HG02852 (cell line): ENCODE results near the gene PFKFB2.

Source experiments
- ATAC-seq: cut with Tn5 transposase; IDR thresholded peaks from one replicate; pipeline ENCODE4 v1.9.1; 2021; ENCODE audit warnings: mild to moderate bottlenecking, moderate library complexity; ENCODE audit not compliant: unreplicated experiment

Gene PFKFB2

DNA sequence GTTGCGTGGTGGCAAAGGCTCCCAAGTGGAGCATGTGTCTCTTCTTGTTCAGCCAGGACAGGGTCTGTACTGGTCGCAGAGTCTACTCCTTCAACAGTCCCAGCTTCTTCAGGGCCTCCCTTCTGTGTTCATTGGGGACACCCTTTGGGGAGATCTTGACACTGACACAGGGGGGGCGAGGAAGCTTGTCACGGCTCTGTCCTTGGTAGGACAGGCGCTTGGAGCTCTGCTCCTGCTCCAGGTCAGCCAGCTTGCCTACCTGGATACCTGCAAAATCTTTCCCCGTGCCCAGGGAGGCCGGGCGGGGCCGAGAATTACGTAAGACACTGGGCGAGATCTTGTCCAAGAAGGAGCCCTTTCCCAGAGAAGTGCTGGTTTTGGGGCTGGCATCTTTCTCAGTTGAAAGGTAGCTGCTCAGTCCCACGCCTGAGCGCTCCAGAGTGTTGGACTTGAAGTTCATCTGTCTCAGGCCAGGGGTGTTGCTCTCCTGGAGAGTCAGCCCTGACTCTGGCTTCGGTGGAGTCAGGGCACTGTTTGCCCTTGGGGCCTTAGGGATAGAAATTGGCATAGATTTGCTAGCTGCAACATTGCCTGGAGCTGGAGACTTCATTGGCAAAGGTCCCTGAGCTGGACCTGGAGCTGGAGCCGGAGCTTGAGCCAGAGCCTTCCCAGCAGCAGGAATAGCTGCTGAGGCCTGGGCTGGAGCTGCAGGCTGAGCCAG, 31.0 kb upstream of the PFKFB2 start:
- no peak for ATAC-seq

DNA sequence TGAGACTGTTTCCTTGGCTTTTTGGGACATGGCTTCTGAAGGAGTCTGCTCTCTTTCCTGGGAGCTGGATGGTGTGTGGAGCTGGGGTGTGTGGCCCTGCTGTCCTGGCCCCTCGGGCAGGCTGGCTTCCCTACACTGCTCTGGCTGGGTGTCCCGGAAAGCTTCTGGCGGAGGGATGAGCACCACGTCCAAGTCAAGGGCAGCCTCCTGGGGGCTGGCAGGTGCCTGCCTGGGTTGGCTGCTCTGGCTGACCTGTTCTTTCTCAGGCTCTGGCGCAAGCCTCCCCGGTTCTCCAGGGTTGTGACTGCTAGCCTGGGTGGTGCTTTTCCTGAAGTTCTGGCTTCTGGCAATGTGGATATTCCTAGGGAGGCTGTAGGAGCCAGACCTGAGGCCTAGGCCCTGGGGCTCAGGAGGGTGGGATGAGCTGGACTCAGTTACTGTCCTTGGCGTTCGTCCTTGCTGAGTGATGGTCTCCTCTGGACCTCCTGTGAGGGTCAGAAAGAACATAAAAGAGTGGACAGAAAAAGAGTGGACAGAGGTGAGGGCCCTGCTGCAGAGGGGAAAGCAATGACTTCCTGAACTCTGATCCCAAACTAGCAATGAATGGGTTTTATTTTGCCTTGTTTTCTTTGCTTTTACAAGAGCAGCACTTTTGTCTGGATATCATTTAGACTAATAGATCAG, 29.9 kb upstream of the PFKFB2 start:
- no peak for ATAC-seq

- ATAC-seq: no peak
These were observed 28.6 kb upstream of the PFKFB2 start for GRCh38 chr1:207024202-207025145.

GRCh38 chr1:207025146-207025880, 27.8 kb upstream of the PFKFB2 start:
- no peak for ATAC-seq

- no peak for ATAC-seq
These were observed 27.0 kb upstream of the PFKFB2 start for GRCh38 chr1:207026104-207026534.

DNA sequence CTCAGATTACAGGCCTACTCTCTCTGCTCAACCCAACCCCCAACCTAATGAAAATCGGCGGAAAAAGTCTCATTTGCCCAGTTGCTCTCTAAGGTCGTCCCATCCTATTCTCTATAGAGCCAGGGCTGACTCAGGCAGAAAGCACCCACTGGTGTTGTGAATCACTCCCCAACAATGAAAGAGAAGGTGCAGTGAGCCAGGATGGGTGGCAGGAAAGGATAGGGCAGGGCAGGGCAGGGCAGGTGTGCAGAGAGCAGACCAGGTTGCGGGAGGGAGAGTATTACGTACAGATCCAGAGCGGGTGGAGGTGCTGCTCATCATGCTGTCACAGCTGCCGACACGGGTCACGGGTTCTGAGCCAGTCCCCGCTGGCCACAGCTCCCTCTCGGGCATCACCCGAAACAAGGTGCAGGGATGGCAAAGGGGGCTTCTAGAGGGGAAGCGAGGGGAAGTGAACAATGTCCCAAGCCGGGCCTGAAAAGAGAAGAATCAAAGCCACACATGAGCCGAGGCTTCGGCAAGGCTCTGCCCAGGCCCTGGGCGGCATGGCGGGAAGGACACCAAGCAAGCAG, 25.8 kb upstream of the PFKFB2 start:
- ATAC-seq: no peak

DNA sequence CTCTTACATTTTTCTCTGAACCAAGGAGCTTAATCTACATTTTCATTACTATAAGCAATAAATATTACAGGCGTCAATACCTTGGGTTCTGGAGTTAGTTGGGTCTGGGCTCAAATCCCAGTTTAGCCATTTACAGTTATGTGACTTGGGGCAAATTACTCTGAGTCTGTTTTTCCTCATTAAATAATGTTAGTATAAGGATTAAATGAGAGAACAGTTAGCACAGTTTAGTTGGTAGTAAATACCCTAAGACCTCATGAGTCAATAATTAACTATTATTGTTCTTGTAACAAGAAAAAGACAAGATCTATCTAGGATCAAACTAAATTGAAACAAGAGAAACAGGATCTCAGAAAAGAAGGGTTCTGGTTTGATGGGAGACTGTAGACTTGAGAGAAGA, 25.2 kb upstream of the PFKFB2 start:
- no peak for ATAC-seq

DNA sequence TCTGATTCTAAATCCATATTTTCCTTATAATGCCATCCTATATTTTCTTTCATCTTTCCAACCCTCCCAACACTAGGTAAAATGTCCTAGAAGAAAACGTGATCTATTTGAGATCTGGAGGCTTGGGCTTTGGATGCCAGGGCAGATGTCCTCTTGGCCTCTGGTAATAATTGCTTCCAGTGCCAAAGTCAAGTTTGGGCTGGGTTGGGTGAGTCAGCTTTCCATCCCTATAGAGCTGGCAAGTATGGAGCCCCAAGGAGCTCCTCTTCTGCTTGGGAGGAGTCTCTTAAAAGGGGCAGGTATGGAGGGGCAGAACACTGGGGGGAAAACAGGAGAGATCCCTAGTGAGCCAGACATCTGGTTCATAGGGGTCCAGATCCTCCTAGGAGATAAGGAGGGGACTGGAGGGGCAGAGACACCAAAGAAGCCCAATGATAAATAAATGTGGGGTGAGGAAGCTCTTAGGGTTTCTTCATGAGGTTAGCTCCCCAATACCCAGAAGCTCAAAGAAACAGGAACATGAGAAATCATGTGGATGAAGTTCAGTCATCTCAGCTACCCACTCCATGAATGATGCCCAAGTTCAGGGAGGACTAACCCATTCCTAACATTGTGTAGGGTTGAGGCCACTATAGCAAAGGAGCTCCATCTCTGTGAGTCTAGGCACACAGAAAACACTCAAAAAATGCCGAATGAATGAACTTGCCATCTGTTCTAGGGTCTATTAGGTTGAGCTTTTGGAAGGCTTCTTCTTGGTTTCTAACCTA, 24.0 kb upstream of the PFKFB2 start:
- no peak for ATAC-seq

- ATAC-seq: no peak
These were observed 23.2 kb upstream of the PFKFB2 start for GRCh38 chr1:207029701-207030521.

DNA sequence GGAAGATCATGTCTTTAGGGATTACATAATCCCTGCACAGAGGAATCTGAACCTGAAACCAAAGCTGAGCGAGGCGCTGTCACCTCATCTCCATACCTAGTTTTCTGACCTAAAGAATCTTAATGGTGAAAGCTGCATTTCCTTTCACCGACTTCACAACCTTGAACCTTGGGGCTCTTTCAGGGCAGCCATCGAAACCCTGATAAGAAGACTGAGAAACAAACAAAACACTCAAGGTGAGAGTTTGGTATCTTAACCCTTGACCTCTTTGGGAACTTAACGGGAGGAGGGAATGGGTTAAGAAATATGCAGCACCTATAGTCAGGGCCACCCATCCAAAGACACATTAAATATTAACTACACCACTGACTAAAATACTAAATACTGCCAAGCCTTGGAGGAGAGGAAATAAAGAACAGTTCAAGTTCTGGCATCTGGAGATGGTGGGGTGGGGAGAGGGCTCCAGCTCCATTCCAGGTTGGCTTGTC, 22.5 kb upstream of the PFKFB2 start:
- ATAC-seq: no peak

DNA sequence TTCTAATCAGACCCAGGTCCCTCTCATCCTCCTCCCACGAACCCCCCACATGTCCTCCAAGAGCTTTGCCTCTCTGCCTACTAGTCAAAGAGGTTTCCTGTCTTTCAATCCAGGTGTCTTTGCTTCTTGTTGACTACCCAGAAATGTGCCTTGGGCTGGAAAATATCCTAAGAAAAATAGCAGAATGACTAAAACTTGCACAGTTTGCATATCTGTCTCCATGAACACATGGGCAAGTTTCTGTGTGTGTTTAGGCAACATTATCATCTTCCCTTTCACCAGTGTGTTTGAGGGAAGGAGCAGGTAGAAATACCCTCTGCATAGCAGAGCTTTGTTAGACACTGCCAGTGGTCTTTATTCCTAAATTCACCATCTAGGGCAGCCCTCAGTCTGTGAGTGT, 22.1 kb upstream of the PFKFB2 start:
- no peak for ATAC-seq

- no peak for ATAC-seq
These were observed 21.3 kb upstream of the PFKFB2 start for GRCh38 chr1:207031632-207032264.

DNA sequence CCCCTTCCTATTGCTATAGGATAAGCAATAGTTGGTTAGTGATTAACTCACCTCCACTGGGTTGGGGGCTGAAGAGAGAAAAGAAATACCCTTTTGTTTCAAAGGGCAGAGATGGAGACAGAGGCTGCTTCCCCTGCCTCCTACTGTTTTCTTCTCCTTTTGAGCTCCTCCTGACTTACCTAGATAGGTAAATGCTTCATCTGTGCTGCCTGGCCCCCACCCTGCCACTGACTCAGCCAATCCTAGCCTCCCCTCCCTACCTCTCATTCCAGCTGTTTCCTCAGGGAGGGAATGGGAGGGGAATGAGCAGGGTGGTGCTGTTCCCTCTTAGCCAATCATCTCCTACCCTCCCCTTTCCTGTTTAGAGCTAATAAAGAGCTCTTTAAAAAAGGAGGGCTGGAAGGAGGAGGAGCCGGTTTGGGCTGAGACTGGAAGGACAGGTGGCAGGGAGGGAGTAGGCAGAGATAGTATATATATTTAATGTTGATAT, 20.5 kb upstream of the PFKFB2 start, which contains the start of gene C1orf116:
TSS of gene C1orf116 (minus strand) at position 229 of the 490 bp plus-strand sequence. CDS start 5,158 bp downstream, outside the sequence.
- no peak for ATAC-seq

GRCh38 chr1:207033302-207033701, 19.8 kb upstream of the PFKFB2 start:
- no peak for ATAC-seq

DNA sequence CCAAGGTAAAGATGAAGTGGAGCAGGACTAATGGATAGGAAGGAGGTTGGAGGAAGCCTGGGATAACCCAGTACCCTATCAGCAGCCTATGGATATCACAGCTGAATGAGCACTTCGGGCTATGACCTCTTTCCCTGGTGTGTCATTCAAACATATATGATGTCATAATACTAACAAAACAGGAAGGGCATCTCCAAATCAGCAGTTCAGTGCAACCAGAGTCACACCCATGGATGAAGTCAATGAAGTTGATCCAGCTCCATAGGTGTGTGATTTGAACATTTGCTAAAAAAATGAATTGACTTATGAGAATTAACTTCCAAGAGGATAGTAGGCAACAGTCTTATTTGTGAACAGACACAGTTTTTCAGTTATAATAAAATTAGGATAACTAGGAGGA, 18.9 kb upstream of the PFKFB2 start:
- no peak for ATAC-seq

- ATAC-seq: no peak
These were observed 18.1 kb upstream of the PFKFB2 start for GRCh38 chr1:207034998-207035397.

DNA sequence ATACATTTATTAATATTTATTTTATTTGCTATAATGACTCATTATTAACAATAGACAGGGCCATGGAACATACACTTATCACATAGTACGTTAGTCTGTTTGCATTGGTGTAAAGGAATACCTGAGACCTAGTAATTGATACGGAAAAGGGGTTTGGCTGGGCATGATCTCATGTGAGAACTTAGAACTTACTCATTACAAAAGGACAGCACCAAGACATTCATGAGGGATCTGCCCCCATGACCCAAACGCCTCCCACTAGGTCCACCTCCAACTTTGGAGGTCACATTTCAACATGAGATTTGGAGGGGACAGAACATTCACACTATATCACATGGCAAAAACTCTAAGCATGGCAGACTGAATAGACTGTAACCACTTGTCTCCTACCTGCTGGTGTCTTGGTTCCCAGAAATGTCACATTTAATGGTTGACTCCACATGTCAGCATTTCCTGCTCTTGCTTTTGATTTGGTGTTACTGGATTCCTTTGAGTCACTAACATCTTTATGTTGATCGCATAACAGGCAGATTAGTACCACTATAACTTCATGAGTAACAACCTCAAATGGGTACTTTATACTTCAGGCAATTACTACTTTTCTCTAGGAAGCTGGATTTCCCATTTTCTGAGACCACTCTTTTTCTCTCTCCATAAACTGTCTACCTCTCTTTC, 17.1 kb upstream of the PFKFB2 start:
- ATAC-seq: no peak
